HG03103 (cell line): ENCODE measurements around the gene OPN4.
"Not testable (repeated sequence)": the region's sequence is repeated elsewhere in the genome, so short reads cannot be mapped to it uniquely, and the experiment has no call there.

Experiments used
- ATAC-seq: cut with Tn5 transposase; IDR thresholded peaks from one replicate; pipeline ENCODE4 v1.9.1; 2021; ENCODE audit warnings: low read depth; ENCODE audit not compliant: unreplicated experiment

The OPN4 gene

GRCh38 chr10:86654411-86655172 is at the start of gene OPN4:
Gene OPN4, plus strand, starts transcription at chr10:86654547. Its CDS starts 237 bp downstream, at chr10:86654784.
- no peak for ATAC-seq

GRCh38 chr10:86607674-86608073 is 46.7 kb upstream of the OPN4 start:
- no peak for ATAC-seq

GRCh38 chr10:86609920-86610319 is 44.4 kb upstream of the OPN4 start:
- no peak for ATAC-seq

- no peak for ATAC-seq
Observed at GRCh38 chr10:86611386-86611785, 43.0 kb upstream of the OPN4 start.

GRCh38 chr10:86613096-86613495 is 41.3 kb upstream of the OPN4 start:
- ATAC-seq, result no peak

GRCh38 chr10:86613905-86614304 is 40.4 kb upstream of the OPN4 start:
- no peak for ATAC-seq

GRCh38 chr10:86614853-86615252 is 39.5 kb upstream of the OPN4 start:
- no peak for ATAC-seq

GRCh38 chr10:86617278-86617677 is 37.1 kb upstream of the OPN4 start:
- not testable (repeated sequence) for ATAC-seq

GRCh38 chr10:86628311-86628710 is 26.0 kb upstream of the OPN4 start:
- no peak for ATAC-seq

- no peak for ATAC-seq
Observed at GRCh38 chr10:86630079-86630478, 24.3 kb upstream of the OPN4 start.

- ATAC-seq, result no peak
Observed at GRCh38 chr10:86632009-86632800, 22.1 kb upstream of the OPN4 start.

- no peak for ATAC-seq
Observed at GRCh38 chr10:86632951-86633350, 21.4 kb upstream of the OPN4 start.

- no peak for ATAC-seq
Observed at GRCh38 chr10:86635402-86635801, 18.9 kb upstream of the OPN4 start.

GRCh38 chr10:86636311-86636710 is 18.0 kb upstream of the OPN4 start:
- ATAC-seq, result no peak

- no peak for ATAC-seq
Observed at GRCh38 chr10:86642021-86642420, 12.3 kb upstream of the OPN4 start.

GRCh38 chr10:86642499-86642898 is 11.8 kb upstream of the OPN4 start:
- ATAC-seq, result no peak

GRCh38 chr10:86644152-86644793 is 10.1 kb upstream of the OPN4 start:
- no peak for ATAC-seq

- no peak for ATAC-seq
Observed at GRCh38 chr10:86644794-86645445, 9.4 kb upstream of the OPN4 start.

GRCh38 chr10:86645621-86646165 is 8.7 kb upstream of the OPN4 start:
- ATAC-seq, result not testable (repeated sequence)

- no peak for ATAC-seq
Observed at GRCh38 chr10:86646532-86646931, 7.8 kb upstream of the OPN4 start.

GRCh38 chr10:86646933-86647332 is 7.4 kb upstream of the OPN4 start:
- ATAC-seq, result no peak
